Kidney tubule cell (primary cell): ENCODE measurements around the gene GC.
"Not testable (repeated sequence)": the region's sequence is repeated elsewhere in the genome, so short reads cannot be mapped to it uniquely, and the experiment has no call there.

Experiments
- DNase-seq: peaks from one replicate; pipeline ENCODE4 v3.0.0-alpha.2; 2018; ENCODE audit warnings: low spot score

Gene GC

GRCh38 chr4:71765821-71766383 lies 18.0 kb downstream of the GC start:
- DNase-seq = no peak

- DNase-seq = peak; percentile 80
Measured at GRCh38 chr4:71765350-71765749, 18.5 kb downstream of the GC start.

- DNase-seq = no peak
Measured at GRCh38 chr4:71752383-71753042, 31.4 kb downstream of the GC start.

GRCh38 chr4:71749008-71749594 lies 34.8 kb downstream of the GC start:
- DNase-seq = no peak

- no peak for DNase-seq
Measured at GRCh38 chr4:71746379-71746778, 37.5 kb downstream of the GC start.

- DNase-seq = not testable (repeated sequence)
Measured at GRCh38 chr4:71738782-71739181, 45.1 kb downstream of the GC start.

GRCh38 chr4:71732706-71733105 lies 51.2 kb downstream of the GC start:
- peak; percentile 59 for DNase-seq

GRCh38 chr4:71732066-71732465 lies 51.8 kb downstream of the GC start:
- peak; percentile 65 for DNase-seq

GRCh38 chr4:71729856-71730255 lies 54.0 kb downstream of the GC start:
- no peak for DNase-seq

GRCh38 chr4:71713611-71714203 lies 70.2 kb downstream of the GC start:
- DNase-seq = peak; percentile 60

- DNase-seq = no peak
Measured at GRCh38 chr4:71711985-71712348, 71.9 kb downstream of the GC start.

GRCh38 chr4:71711044-71711984 lies 72.6 kb downstream of the GC start:
- DNase-seq = no peak

GRCh38 chr4:71709961-71710360 lies 73.9 kb downstream of the GC start:
- peak; percentile 13 for DNase-seq

GRCh38 chr4:71698141-71698540 lies 85.7 kb downstream of the GC start:
- DNase-seq = no peak

GRCh38 chr4:71697031-71697430 lies 86.8 kb downstream of the GC start:
- DNase-seq = no peak

GRCh38 chr4:71694961-71695360 lies 88.9 kb downstream of the GC start:
- DNase-seq = no peak

- DNase-seq = no peak
Measured at GRCh38 chr4:71692963-71693362, 90.9 kb downstream of the GC start.

- DNase-seq = no peak
Measured at GRCh38 chr4:71692198-71692597, 91.7 kb downstream of the GC start.
